Fibroblast of lung (primary cell): Measurements from ENCODE around the gene GPR26. TPM values are rescaled to one million over a fixed set of nuclear protein-coding genes. Genes with fewer than 3 reads are reported as not detected.

Source experiments
- DNase-seq, 2 donors: peaks; one replicate each; pipeline versions ENCODE4 v3.0.0 to v3.0.0-alpha.2; 2010; ENCODE audit warnings: low read depth in 2 of 2
- H2AFZ ChIP-seq: 2 replicates; pipeline ENCODE4 v1.5.1; 2012; ENCODE audit warnings: low read length, control low read depth, inconsistent platforms
- H3K27ac ChIP-seq: 2 replicates; pipeline ENCODE4 v1.5.1; 2011; ENCODE audit warnings: low read length, control low read depth; ENCODE audit not compliant: insufficient read depth
- H3K27me3 ChIP-seq: 2 replicates; pipeline ENCODE4 v1.5.1; 2011; ENCODE audit warnings: mild to moderate bottlenecking, low read length; ENCODE audit not compliant: control insufficient read depth, insufficient read depth
- H3K36me3 ChIP-seq: 2 replicates; pipeline ENCODE4 v1.5.1; 2011; ENCODE audit warnings: low read length; ENCODE audit not compliant: control insufficient read depth, insufficient read depth
- H3K4me1 ChIP-seq: 2 replicates; pipeline ENCODE4 v1.5.1; 2011; ENCODE audit warnings: low read length; ENCODE audit not compliant: control insufficient read depth, insufficient read depth; ENCODE audit errors: extremely low read depth
- H3K4me2 ChIP-seq: 2 replicates; pipeline ENCODE4 v1.5.1; 2011; ENCODE audit warnings: low read length, control low read depth; ENCODE audit not compliant: insufficient read depth; ENCODE audit errors: extremely low read depth
- H3K4me3 ChIP-seq, 4 experiments: fragments of 200-600 bp in 1 of 4; sonication (generic) in 1 of 4; replicated peaks in 1 of 4; 2 replicates each; pipeline ENCODE4 v1.5.1; 2011 to 2016; ENCODE audit warnings: low read length in 4 of 4, low read depth in 3 of 4, mild to moderate bottlenecking in 3 of 4, control low read depth in 2 of 4, inconsistent platforms in 1 of 4, mixed read lengths in 1 of 4; ENCODE audit not compliant: insufficient read depth in 1 of 4; ENCODE audit errors: control extremely low read depth in 1 of 4
- H3K79me2 ChIP-seq: 2 replicates; pipeline ENCODE4 v1.5.1; 2012; ENCODE audit warnings: mild to moderate bottlenecking, low read length, inconsistent platforms; ENCODE audit not compliant: control insufficient read depth, insufficient read depth
- H3K9ac ChIP-seq: 2 replicates; pipeline ENCODE4 v1.5.1; 2011; ENCODE audit warnings: mild to moderate bottlenecking, low read length, control low read depth; ENCODE audit not compliant: insufficient read depth
- H3K9me3 ChIP-seq: 2 replicates; pipeline ENCODE4 v1.5.1; 2012; ENCODE audit warnings: low read depth, low read length; ENCODE audit not compliant: control insufficient read depth, insufficient read depth
- H4K20me1 ChIP-seq: 2 replicates; pipeline ENCODE4 v1.5.1; 2011; ENCODE audit warnings: low read length; ENCODE audit not compliant: control insufficient read depth, insufficient read depth; ENCODE audit errors: extremely low read depth
- EZH2 ChIP-seq: IDR thresholded peaks from 2 replicates; pipeline ENCODE4 v1.5.1; 2012; ENCODE audit warnings: low read length, control low read depth, mild to moderate bottlenecking; ENCODE audit errors: missing control alignments
- polyA plus RNA-seq, 2 donors: library from polyadenylated mRNA; depleted of rRNA in 1 of 2; stranded (reverse) in 1 of 2; unstranded in 1 of 2; fragments of >200 nt; gene quantifications; 2 replicates each; pipeline ENCODE4 v1.2.1, GENCODE V29; 2011 to 2012; ENCODE audit warnings: missing spikeins in 1 of 2
- total RNA-seq: library from RNA; depleted of rRNA; stranded (reverse); fragments of >200 nt; gene quantifications from 2 replicates; pipeline ENCODE4 v1.2.1, GENCODE V29; 2014
- TF ChIP-seq, protein P1 (sequence below), 2 donors: IDR thresholded peaks in 1 of 2; conservative IDR thresholded peaks in 1 of 2; 1 replicate in 1 of 2; 2 replicates in 1 of 2; pipeline ENCODE4 v1.5.1; 2011 to 2012; ENCODE audit warnings: low read length in 2 of 2, control low read depth in 1 of 2, inconsistent platforms in 1 of 2, low read depth in 1 of 2, mild to moderate bottlenecking in 1 of 2

Gene GPR26
- total and polyA plus RNA-seq, 2 donors (not counting 1 experiment from before 2014, with no cell fraction given) = not detected

DNA sequence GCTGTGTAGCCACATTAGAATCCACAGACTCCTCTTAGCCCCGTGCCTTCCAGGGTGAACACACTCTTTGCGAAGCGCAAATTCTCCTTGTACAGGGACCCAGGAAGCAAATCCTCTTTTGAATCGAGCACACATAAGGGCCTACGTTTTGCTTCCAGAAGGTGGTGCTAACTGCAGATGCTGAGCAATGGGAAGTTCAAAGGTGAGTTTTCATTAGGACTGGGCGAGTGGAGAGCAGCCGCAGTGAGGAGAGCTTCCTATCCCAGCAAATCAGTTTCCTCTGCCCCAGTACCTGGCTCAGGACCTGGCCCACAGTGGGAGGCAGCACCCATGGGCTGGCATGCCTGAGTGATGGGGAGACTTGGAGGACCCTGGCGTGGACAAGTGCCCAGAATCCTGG lies 23.5 kb upstream of the GPR26 start:
- Histone ChIP-seq H3K9ac (no peak overlapping the region), H3K4me1 (no peaks in the 10 kb centered on the region), H2AFZ (no peak overlapping the region), H3K27me3 (no peaks in the 10 kb centered on the region), H3K4me3 (no peak overlapping the region), H3K36me3 (no peaks in the 10 kb centered on the region), H3K9me3 (no peaks in the 10 kb centered on the region), H3K79me2 (no peaks in the 10 kb centered on the region), H3K27ac (no peak overlapping the region), H3K4me2 (no peak overlapping the region), H4K20me1 (no peaks in the 10 kb centered on the region)
- no peak for DNase-seq
- TF ChIP-seq, protein P1, sequence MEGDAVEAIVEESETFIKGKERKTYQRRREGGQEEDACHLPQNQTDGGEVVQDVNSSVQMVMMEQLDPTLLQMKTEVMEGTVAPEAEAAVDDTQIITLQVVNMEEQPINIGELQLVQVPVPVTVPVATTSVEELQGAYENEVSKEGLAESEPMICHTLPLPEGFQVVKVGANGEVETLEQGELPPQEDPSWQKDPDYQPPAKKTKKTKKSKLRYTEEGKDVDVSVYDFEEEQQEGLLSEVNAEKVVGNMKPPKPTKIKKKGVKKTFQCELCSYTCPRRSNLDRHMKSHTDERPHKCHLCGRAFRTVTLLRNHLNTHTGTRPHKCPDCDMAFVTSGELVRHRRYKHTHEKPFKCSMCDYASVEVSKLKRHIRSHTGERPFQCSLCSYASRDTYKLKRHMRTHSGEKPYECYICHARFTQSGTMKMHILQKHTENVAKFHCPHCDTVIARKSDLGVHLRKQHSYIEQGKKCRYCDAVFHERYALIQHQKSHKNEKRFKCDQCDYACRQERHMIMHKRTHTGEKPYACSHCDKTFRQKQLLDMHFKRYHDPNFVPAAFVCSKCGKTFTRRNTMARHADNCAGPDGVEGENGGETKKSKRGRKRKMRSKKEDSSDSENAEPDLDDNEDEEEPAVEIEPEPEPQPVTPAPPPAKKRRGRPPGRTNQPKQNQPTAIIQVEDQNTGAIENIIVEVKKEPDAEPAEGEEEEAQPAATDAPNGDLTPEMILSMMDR (conservative IDR thresholded peaks at IDR 0.05 in 1 of 2, IDR thresholded peaks at IDR 0.05 in 1 of 2; ENCODE audit: low read depth in 1 of 2, low read length in 2 of 2) = no peak
- TF ChIP-seq EZH2 = no peak

DNA sequence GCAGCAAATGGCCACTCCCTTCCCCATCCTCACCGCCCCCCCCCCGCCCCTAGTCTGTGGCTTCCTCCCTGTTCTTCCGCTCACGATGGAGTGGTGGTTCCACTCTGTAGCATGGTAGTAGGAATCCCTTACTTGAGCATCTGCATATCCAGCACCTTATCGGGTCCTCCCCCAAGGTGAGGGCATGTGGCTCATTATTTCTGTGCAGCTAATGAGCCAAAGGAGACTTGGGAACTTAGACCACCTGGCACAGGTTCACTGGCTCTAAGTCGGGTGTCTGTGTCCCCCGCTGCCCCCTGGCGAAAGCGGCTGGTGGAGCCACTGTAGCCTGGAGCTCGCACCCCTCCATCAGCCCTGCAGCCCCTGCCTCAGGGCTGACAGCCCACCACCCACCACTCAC lies 22.8 kb upstream of the GPR26 start:
- Histone ChIP-seq H3K4me1 (no peaks in the 10 kb centered on the region), H2AFZ (no peak overlapping the region), H4K20me1 (no peaks in the 10 kb centered on the region), H3K4me2 (no peak overlapping the region), H3K27me3 (no peaks in the 10 kb centered on the region), H3K9me3 (no peaks in the 10 kb centered on the region), H3K9ac (no peak overlapping the region), H3K79me2 (no peaks in the 10 kb centered on the region), H3K36me3 (no peaks in the 10 kb centered on the region), H3K27ac (no peak overlapping the region), H3K4me3 (no peak overlapping the region)
- TF ChIP-seq EZH2 = no peak
- TF ChIP-seq, protein P1 (conservative IDR thresholded peaks at IDR 0.05 in 1 of 2, IDR thresholded peaks at IDR 0.05 in 1 of 2; ENCODE audit: low read depth in 1 of 2, low read length in 2 of 2) = no peak
- no peak for DNase-seq

DNA sequence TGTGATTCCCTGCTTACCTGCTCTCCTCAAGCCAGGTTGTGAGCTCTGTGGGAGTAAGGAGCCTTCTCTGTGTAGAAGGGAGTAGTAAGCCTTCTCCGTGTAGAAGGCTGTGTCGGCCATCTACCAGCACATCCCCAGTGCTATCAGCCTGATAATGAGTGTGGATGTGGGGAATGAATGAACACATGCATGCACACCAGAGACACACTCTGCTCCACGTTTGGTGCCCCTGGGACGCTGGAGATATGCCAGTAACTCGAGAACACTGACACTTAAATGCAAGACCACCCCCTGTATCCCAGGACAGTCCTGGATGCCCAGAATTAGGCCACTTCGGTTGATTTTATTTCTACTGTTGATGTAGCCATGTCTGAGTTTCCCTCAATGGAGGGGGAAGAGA lies 21.1 kb upstream of the GPR26 start:
- no peak for DNase-seq
- no peak for TF ChIP-seq EZH2
- TF ChIP-seq, protein P1 (conservative IDR thresholded peaks at IDR 0.05 in 1 of 2, IDR thresholded peaks at IDR 0.05 in 1 of 2; ENCODE audit: low read depth in 1 of 2, low read length in 2 of 2) = no peak
- H2AFZ ChIP-seq = no peak overlapping the region
- no peaks in the 10 kb centered on the region for H3K9me3 ChIP-seq
- no peaks in the 10 kb centered on the region for H3K27me3 ChIP-seq
- H3K9ac ChIP-seq = no peak overlapping the region
- H3K36me3 ChIP-seq = no peaks in the 10 kb centered on the region
- no peaks in the 10 kb centered on the region for H3K4me1 ChIP-seq
- H4K20me1 ChIP-seq = no peaks in the 10 kb centered on the region
- H3K4me3 ChIP-seq = no peak overlapping the region
- H3K79me2 ChIP-seq = no peaks in the 10 kb centered on the region
- H3K4me2 ChIP-seq = no peak overlapping the region
- no peak overlapping the region for H3K27ac ChIP-seq
